ENCODE data around the gene CACYBP. TPM values are rescaled to one million over a fixed set of nuclear protein-coding genes. Genes with fewer than 3 reads are reported as not detected.
A peak's percentile ranks its signal among the peaks of the same experiment; 100 is the strongest.

CACYBP gene
- total and polyA plus RNA-seq, 2 of the 13 experiments (the other 11 are each of a cell fraction or from before 2014, with no cell fraction given): 18.4 to 183 TPM

- H3K4me2 ChIP-seq (ENCODE audit: low read depth, low read length): peak within 1 kb of the TSS; percentile 88
- H3K9ac ChIP-seq (ENCODE audit: insufficient read depth, low read depth, low read length): peak within 1 kb of the TSS; percentile 98
- H3K36me3 ChIP-seq (replicated peaks in 1 of 2; ENCODE audit: control insufficient read depth in 1 of 2, insufficient read depth in 2 of 2, low read length in 2 of 2): peaks cover under 1 to 2% of the 10 kb centered on the region in 2 experiments; a peak in 2 of 5 replicates
- H3K9me3 ChIP-seq (ENCODE audit: low read length): no peaks in the 10 kb centered on the region
- peak within 1 kb of the TSS; percentile 90 for H3K27ac ChIP-seq (ENCODE audit: extremely low read length, insufficient read depth, low read length)
- peak within 1 kb of the TSS; percentile 94 for H2AFZ ChIP-seq (ENCODE audit: low read length)
- peak within 1 kb of the TSS; percentile 94 to 99 (median 99) for H3K4me3 ChIP-seq (replicated peaks in 1 of 3; ENCODE audit: insufficient read depth in 1 of 3, low read depth in 2 of 3, low read length in 3 of 3)
- BruUV-seq (replicated peaks): TSS peak; percentile 68
- FAIRE-seq (peak; percentile 96), DNase-seq (ENCODE audit: low spot score) (peak; percentile 96), ATAC-seq (peak; percentile 97)
- peaks cover 25% of the 10 kb centered on the region for H3K79me2 ChIP-seq (ENCODE audit: insufficient read depth, low read length)
- 0 out of 2 replicates have a peak, but pooled peaks cover 5% of the 10 kb centered on the region for H4K20me1 ChIP-seq (ENCODE audit: insufficient read depth, low read length)
- no peaks in the 10 kb centered on the region; a peak in 1 of 5 replicates for H3K27me3 ChIP-seq (ENCODE audit: control insufficient read depth in 1 of 2, insufficient read depth in 2 of 2, low read length in 2 of 2)
- in situ Hi-C loops (cut with HindIII; ENCODE audit: extremely low pct_ligation_motif_present, low pct_unique_long_range_greater_than_20kb) (loop anchor here (10.0 kb wide), 1 partner anchor 302 kb away; no protein-coding TSS in a partner anchor), intact Hi-C loops (cut with micrococcal nuclease; ENCODE audit: unreplicated experiment) (no loop called here)
- H3K4me1 ChIP-seq (ENCODE audit: insufficient read depth, low read length): peaks cover 19% of the 10 kb centered on the region
- WGBS (ENCODE audit: low lambda C conversion rate): under 1% methylated on average over 28 of the region's 42 CpGs
- ChIA-PET POLR2A (interaction anchor here (0.7 to 3.9 kb wide), 11 partner anchors 9 to 1155 kb away, joined by 3 to 124 read pairs (median 5); partner anchors contain the start of genes CACYBP, GAS5 and ZBTB37), CTCF (ENCODE audit: low intra/inter-chr PET ratio, low total read pairs) (no interaction called here)
- TF ChIP-seq ZMAT3 (CRISPR knock-in tag; conservative IDR thresholded peaks at IDR 0.05) (no peak), ZNF253 (CRISPR knock-in tag; IDR thresholded peaks at IDR 0.05; ENCODE audit: borderline replicate concordance) (no peak), GMEB2 (CRISPR knock-in tag; IDR thresholded peaks at IDR 0.05; ENCODE audit: low read depth) (peak; percentile 47; the same call in 1 of the 2 replicates), NFE2L2 (IDR thresholded peaks at IDR 0.05; ENCODE audit: low read length) (no peak), ZNF142 (CRISPR knock-in tag; IDR thresholded peaks at IDR 0.05) (0 out of 2 replicates have a peak, but pooled peaks have one; percentile 5), E2F5 (CRISPR knock-in tag; conservative IDR thresholded peaks at IDR 0.05) (no peak), PRDM4 (CRISPR knock-in tag; IDR thresholded peaks at IDR 0.05; ENCODE audit: borderline replicate concordance) (no peak), ATRX (CRISPR knock-in tag; IDR thresholded peaks at IDR 0.05; ENCODE audit: borderline replicate concordance) (no peak), ZSCAN25 (CRISPR knock-in tag; IDR thresholded peaks at IDR 0.05) (no peak), ETV6 (CRISPR knock-in tag; conservative IDR thresholded peaks at IDR 0.05) (no peak), RORA (CRISPR knock-in tag; IDR thresholded peaks at IDR 0.05) (no peak)
These were observed 23.5 kb downstream of the CACYBP start, which contains the start of gene MRPS14 for GRCh38 chr1:175023043-175023921. TSS of gene MRPS14 (minus strand) at chr1:175023425. CDS start at chr1:175023408, 17 bp downstream.

Measured in HepG2 (cell line).